NCI-H69 (cell line): Measurements from ENCODE around the gene GALNT18.

ENCODE experiments used
- DNase-seq: peaks from one replicate; lab custom pipeline; 2025; lab: John Stamatoyannopoulos, UW

The GALNT18 gene

DNA sequence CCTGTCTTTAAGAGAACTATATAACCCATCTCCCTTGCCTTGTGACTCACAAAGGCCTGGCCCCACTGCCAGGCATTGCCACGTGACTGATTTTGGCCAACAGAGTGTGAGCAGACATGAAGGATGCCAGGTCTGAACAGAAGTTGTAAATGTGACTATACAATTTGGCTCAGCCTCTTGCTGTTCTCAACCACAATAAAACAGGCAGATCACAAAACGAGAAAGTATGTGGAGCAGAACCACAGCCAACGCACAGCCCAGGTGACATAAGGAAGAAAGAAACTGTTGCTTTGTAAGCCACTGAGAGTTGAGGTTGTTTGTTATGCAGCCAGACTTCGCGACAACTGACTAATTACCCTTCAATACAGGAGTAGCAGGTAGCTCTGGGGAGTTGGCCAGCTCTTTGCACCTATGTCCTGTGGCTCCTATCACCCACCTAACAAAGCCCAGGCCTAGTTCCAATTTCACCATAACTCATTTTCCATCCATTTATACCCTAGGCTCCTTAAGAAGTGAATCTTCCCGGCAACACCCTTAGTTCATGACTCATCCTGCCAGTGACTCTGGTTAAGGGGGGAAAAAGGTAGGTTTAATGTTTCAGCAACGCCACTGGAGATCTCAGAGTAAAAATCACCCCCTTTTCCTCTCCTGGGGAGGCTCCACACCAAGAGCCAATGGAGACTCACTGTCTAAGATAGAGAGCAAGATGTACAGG lies 53.7 kb downstream of the GALNT18 start:
- DNase-seq: peak; percentile 27

DNA sequence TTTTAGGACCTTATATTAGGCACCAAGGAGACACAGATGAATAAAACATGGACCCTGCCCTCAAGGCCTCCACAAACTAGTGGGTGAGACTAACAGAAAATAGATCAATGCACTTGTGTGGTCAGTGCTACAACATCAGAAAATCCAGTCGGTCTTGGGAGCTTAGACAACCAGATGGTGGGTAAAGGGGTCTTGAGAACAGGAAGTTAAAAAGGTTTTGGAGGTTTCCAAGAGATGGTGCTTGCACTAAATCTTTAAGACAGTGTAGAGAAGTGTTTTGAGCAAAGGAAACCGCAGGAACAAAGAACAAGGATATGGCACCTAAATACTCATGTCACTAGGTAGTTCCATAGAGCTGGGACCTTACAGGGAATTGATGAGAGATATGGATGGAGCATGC lies 56.2 kb downstream of the GALNT18 start:
- no peak for DNase-seq

- no peak for DNase-seq
These were observed 58.4 kb downstream of the GALNT18 start for GRCh38 chr11:11563200-11563975.

- no peak for DNase-seq
These were observed 59.8 kb downstream of the GALNT18 start for GRCh38 chr11:11561991-11562390.

- no peak for DNase-seq
These were observed 63.0 kb downstream of the GALNT18 start for GRCh38 chr11:11558826-11559225.

- peak; percentile 32 for DNase-seq
These were observed 63.4 kb downstream of the GALNT18 start for GRCh38 chr11:11558396-11558795.

DNA sequence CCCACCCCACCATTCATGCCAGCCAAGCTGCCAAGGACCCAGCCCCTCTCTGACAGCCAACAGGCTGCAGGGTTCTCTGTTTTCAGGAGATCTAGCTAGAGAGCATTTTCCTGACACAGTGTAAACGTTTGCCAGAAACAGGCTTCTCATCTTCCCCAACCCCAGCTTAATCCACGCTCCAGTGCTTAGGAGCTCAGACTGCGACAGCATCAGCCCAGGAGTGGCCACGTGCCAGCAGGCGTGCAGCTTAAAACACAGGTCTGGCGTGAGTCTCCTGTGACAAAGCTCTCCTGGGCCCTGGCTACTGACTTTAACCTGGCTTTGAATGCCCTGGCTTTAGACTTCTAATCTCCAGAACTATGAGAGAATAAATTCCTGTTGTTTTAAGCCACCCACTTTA lies 66.6 kb downstream of the GALNT18 start:
- DNase-seq: peak; percentile 89

- DNase-seq: no peak
These were observed 68.2 kb downstream of the GALNT18 start for GRCh38 chr11:11553573-11553972.

GRCh38 chr11:11552529-11553087 lies 69.2 kb downstream of the GALNT18 start:
- no peak for DNase-seq

- peak; percentile 13 for DNase-seq
These were observed 71.3 kb downstream of the GALNT18 start for GRCh38 chr11:11550534-11550933.

DNA sequence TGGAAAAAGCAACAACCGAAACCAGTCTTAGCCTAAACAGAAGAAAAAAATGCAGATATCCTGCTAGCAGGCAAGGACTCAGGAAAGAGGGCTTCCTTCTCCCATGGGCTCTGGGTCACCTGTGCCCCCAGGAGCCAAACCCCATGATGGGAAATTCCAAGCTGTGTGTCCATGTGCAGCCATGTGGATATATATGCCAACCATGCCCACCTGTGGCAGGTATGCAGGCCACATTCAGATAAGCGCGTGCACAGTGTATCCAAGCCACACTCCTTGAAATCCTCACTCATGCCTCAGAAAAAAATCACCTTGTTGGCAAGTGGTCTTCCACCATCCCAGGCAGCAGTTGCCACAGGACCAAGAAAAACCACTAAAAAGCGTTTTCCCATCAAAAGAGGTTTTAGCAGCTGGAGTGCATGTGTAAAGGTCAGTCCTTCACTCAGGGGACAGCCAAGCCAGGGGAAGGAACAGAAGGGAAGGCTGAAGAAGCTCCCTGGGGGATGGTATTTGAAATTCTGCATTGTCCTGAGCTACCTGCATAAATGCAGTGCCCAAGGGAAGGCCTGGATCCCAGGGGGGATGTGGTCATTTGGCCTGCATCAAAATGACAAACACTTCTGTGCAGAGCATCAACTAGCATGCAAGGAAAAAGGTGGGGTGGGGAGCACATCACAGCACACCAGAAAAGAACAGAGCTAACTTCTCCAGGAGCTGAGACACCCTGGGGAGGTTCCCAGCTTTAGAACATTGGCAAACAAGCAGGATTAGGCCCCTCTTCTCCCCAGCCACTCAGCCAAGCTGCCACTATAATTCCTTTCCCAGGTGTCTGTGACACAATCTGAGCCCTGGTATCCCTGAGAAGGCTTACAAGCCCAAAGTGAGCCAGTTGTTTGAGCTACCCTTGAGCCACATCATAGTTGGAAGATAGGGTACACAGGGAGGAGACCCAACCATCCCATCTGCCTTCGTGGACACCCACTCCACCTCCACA lies 76.2 kb downstream of the GALNT18 start:
- DNase-seq: peak; percentile 59

DNA sequence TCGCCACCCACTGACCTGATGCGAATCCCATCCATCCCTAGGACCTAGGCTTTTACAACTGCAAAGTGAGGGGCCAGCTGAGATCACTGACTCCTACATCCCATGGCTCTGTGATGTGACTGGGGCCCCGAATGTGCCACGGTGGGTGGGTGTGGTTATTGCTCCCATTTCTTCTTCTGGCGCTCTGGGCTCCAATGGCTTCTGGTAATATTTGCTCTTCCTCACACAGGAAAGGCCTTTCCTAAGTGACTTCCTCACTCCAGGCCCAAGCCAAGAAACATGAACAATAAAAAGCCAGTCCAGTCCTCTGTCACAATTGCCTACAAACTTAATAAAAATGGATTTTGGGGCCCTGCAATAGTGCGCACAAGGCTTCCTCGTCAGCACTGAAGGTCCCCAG lies 78.1 kb downstream of the GALNT18 start:
- no peak for DNase-seq

- no peak for DNase-seq
These were observed 81.6 kb downstream of the GALNT18 start for GRCh38 chr11:11540157-11540556.

GRCh38 chr11:11538277-11538960 lies 83.4 kb downstream of the GALNT18 start:
- DNase-seq: peak; percentile 66

GRCh38 chr11:11537871-11538270 lies 83.9 kb downstream of the GALNT18 start:
- DNase-seq: no peak

GRCh38 chr11:11537372-11537771 lies 84.4 kb downstream of the GALNT18 start:
- peak; percentile 27 for DNase-seq

- DNase-seq: no peak
These were observed 85.2 kb downstream of the GALNT18 start for GRCh38 chr11:11536650-11537049.

- DNase-seq: peak; percentile 90
These were observed 86.2 kb downstream of the GALNT18 start for GRCh38 chr11:11535611-11536010.

GRCh38 chr11:11534981-11535380 lies 86.8 kb downstream of the GALNT18 start:
- peak; percentile 84 for DNase-seq

DNA sequence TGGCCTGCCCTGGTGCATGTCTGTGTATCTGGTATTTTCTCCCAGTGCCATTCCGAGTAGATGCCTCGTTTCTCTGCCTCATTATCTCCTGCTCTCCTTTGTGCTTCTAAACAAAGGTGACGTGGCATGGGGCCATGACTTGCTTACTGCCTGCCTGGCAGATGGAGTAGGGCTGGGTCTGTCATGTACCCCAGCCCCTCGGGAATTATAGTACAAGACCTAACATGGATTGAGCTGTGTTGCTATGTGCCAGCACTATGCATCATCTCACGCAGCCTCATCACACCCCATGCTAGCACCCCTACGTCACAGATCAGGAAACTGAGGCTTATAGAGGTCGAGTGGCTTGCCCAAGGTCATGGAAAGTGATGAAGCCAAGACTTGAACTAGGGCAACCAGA lies 88.1 kb downstream of the GALNT18 start:
- peak; percentile 97 for DNase-seq

GRCh38 chr11:11533057-11533456 lies 88.7 kb downstream of the GALNT18 start:
- peak; percentile 54 for DNase-seq
